HG03064 (cell line): ENCODE results near the gene ELANE.

Experiments
- ATAC-seq: cut with Tn5 transposase; IDR thresholded peaks from one replicate; pipeline ENCODE4 v1.9.1; 2021; ENCODE audit warnings: low read depth; ENCODE audit not compliant: unreplicated experiment

Gene ELANE

DNA sequence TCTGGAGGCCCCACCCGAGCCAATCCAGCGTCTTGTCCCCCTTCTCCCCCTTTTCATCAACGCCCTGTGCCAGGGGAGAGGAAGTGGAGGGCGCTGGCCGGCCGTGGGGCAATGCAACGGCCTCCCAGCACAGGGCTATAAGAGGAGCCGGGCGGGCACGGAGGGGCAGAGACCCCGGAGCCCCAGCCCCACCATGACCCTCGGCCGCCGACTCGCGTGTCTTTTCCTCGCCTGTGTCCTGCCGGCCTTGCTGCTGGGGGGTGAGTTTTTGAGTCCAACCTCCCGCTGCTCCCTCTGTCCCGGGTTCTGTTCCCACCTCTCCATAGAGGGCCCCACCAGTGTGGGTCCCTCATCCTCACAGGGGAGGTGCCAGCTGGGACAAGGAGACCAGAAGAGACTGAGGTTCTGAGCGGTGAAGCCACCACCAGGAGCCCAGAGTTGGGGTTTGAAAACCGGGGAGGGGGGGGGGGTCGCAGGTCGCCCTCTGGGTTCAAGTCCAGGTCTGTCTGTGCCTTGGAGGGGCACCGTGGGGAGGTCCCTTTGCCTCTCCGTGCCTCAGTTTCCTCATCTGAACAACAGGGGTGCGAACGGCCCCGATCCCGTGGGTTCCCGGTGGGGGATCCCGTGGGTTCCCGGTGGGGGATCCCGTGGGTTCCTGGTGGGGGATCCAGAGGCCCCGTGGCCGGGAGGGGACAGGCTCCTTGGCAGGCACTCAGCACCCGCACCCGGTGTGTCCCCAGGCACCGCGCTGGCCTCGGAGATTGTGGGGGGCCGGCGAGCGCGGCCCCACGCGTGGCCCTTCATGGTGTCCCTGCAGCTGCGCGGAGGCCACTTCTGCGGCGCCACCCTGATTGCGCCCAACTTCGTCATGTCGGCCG lies at the start of gene ELANE:
Gene ELANE (plus strand): TSS at position 168 of the 878 bp plus-strand sequence. CDS start 26 bp downstream, at position 194.
- ATAC-seq = no peak

DNA sequence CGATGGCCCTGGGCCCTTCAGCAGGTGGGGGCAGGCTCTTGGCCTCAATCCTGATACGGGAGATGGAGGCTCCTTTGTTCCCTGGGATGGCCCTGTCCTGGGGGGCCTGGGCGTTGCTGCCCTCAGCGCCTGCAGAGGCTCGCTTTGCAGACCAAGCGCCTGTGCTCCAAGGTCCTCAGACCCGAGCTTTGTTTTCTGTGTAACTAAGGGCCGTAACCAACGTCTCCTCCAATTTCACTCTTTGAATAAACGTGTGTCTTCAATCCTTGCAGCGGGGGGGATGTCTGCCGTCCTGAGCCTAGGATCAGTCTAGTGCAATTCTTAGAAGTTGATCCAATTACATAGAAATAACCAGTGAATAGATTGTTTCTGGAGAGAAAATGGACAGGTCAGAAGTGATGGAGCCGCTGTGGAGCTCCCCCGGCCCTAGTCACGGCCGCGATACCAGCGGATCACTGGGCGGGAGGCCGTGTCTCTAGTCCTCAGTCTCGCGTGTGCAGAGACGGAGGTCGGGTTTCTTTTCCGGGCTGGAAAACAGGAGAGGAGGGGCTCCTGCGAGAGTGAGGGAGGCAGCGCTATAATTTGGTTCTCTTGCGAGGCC lies 49.5 kb upstream of the ELANE start:
- no peak for ATAC-seq

DNA sequence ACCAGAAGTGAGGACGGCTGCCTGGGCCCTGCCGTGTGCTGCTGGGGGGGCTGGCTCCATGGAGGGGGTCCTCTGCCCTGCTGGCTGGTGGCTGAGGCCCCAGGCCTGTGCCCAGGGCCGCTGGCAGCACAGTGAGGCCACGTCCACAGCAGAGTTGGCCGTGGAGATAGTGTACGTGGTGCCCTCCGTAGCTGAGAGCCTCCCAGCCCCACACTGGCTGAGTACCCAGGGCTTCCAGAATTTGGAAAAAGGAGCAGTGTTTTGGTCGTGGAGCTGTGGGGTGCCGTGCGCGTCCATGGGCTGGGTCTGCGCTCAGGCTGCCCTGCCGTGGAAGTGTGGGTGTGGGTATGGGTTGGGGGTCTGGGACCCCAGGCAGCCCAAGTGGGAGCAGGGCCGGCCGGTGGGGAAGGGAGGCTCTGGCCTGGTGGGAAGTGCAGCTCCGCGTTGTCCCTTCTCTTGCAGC lies 49.0 kb upstream of the ELANE start:
- no peak for ATAC-seq

DNA sequence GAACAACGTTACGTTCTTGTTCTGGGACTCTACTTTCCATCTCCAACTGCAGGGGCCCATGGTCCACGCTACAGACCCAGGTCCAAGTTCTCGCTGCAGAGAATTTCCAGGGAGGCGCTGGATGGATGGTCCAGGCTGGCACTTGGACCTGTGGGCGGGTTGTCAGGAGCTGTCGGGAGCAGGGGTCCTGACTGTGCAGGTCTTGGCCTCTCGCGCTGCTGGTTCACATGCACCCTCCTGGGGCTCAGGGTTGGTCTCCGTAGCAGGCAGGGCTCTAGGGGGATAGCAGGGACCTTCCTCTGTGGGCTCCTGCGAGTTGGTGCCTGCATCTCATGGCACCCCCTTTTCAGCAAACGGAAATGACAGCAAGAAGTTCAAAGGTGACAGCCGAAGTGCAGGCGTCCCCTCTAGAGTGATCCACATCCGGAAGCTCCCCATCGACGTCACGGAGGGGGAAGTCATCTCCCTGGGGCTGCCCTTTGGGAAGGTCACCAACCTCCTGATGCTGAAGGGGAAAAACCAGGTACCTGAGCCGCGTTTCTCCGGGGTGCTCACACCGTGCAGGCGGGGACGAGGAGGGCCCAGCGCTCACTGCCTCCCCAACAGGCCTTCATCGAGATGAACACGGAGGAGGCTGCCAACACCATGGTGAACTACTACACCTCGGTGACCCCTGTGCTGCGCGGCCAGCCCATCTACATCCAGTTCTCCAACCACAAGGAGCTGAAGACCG lies 48.3 kb upstream of the ELANE start:
- no peak for ATAC-seq

DNA sequence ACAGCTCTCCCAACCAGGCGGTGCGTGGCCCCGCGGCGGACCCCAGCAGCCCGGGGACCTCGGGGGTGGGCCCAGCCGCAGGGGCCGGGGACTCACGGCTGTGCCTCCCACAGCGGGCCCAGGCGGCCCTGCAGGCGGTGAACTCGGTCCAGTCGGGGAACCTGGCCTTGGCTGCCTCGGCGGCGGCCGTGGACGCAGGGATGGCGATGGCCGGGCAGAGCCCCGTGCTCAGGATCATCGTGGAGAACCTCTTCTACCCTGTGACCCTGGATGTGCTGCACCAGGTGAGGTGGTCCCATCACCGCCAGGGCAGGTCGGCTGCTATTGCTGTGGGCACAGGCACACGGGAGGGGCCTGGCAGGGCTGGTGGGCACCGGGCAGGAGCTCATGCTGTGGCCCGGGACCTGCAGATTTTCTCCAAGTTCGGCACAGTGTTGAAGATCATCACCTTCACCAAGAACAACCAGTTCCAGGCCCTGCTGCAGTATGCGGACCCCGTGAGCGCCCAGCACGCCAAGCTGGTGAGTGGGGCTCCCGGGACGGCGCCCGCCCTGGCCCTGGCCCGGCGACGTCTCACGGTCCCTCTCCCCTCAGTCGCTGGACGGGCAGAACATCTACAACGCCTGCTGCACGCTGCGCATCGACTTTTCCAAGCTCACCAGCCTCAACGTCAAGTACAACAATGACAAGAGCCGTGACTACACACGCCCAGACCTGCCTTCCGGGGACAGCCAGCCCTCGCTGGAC lies 47.5 kb upstream of the ELANE start:
- ATAC-seq = no peak

DNA sequence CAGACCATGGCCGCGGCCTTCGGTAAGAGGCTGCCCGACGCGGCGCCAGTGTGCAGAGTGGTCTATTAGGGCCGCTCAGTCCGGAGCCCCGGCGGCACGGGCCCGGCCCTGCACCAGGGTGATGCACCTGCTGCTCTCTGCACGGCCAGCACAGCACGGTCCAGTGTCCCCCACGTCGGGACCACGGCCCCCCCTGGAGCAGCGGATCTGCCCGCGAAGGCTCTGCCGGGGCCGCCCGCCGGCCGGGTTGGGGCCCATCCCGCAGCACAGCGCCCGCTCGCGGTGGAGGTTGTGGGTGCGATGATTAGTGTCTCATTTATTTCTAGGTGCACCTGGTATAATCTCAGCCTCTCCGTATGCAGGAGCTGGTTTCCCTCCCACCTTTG lies 46.9 kb upstream of the ELANE start:
- ATAC-seq = no peak

DNA sequence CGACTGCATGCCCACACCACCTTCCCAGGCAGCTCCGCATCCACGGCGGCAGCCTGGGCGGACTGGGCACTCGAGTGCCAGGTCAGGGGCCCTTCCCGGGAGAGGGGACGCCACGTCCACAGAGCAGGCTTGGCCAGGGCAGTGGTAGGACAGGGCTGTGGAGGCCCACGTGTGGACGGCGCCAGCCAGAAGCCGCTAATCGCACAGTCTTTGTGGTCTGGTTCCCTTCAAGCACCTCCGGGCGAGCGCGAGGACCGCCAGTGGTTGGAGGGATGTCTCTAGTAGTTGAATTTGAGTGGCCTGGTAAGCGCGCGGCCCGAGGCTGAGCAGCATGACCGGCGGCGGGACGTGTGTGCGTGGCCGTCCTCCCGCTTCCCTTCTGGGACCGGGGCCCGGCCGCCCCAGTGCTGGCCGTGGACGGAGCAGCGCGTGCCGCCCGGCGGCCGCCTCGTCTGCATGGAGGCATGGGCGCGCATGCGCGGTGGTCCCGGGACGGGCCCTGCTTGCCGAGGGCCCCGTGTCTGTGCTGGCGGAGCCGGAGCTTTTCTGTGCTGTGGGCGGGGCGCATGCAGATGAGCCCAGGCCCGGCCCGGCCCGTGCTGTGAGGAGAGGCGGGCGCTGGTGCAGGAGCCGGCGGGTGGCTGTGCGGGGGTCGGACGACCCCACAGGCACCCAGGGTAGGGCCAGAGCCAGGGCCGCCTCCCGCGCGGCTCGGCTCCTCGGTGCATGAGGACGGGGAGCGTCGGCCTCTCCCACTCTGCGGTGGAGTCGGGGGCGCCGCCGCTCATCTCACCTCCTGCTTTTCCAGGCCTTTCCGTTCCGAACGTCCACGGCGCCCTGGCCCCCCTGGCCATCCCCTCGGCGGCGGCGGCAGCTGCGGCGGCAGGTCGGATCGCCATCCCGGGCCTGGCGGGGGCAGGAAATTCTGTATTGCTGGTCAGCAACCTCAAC lies 46.2 kb upstream of the ELANE start:
- ATAC-seq = no peak

DNA sequence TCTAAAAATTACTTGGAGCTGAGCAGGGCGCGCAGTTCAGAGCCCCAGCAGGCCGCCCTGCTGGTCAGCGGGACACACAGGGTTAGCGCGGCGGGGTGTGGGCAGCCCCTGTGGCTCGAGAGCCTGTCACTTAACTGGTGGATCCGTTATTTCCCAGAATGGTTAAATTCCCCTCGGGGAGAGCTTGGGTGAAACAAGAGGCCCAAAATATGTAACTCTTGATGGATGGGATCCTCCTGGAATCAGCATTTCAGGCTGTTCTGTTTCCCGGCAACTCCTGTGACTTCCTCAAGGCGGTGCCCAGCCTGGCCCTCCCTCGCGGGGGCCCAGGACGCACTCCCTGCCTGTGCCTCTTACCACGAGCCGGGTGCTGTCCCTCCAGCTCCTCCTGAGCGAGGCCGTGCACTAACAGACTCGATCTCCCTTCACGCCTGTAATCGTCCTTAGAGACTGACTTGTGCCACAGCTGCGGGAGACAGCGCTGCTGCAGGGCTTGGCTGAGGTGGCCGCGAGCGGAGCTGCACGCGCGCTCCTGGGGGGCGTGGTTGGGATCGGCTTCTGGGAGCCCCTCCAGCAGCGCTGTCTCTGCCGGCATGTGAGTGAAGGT lies 45.2 kb upstream of the ELANE start:
- no peak for ATAC-seq

DNA sequence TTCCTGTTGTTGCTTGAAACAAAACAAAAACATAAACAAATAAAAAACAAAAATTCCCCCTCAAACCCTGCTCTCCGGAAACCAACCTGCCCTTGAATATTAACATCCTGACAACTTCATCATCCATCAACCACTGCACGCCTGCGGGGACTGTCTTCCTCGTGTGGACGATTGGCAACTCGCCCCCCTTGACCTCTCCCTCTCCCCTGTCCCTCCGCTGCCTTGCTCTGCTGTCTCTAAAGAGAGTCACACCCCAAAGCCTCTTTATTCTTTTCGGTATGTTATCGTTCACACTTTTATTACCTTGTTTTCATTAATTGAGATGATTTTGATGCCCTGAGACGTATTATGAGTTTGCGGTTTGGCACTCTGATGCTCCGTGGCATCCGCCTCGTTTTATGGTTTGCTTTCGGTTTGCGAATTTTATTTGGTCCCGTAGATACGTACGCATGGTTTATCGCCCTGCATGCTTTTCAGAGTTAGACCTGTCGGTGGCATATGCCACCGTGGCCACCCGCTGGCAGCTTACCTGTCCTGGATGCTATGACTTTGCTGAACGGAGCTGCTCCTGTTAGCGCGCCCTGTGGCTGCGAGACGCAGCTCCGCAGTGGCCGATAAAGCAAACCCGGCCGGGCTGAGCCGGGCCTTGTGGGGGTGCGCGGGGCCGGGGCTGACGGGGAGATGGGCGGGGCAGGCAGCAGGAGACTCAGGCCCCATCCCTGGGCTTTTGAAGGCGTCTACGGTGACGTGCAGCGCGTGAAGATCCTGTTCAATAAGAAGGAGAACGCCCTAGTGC lies 44.3 kb upstream of the ELANE start:
- ATAC-seq = no peak

DNA sequence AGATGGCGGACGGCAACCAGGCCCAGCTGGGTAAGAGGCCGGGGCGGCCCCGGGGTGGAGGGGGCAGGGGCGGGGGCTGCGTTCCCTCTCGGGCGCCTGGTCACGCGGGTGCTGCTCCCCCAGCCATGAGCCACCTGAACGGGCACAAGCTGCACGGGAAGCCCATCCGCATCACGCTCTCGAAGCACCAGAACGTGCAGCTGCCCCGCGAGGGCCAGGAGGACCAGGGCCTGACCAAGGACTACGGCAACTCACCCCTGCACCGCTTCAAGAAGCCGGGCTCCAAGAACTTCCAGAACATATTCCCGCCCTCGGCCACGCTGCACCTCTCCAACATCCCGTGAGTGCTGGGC lies 43.7 kb upstream of the ELANE start:
- no peak for ATAC-seq

DNA sequence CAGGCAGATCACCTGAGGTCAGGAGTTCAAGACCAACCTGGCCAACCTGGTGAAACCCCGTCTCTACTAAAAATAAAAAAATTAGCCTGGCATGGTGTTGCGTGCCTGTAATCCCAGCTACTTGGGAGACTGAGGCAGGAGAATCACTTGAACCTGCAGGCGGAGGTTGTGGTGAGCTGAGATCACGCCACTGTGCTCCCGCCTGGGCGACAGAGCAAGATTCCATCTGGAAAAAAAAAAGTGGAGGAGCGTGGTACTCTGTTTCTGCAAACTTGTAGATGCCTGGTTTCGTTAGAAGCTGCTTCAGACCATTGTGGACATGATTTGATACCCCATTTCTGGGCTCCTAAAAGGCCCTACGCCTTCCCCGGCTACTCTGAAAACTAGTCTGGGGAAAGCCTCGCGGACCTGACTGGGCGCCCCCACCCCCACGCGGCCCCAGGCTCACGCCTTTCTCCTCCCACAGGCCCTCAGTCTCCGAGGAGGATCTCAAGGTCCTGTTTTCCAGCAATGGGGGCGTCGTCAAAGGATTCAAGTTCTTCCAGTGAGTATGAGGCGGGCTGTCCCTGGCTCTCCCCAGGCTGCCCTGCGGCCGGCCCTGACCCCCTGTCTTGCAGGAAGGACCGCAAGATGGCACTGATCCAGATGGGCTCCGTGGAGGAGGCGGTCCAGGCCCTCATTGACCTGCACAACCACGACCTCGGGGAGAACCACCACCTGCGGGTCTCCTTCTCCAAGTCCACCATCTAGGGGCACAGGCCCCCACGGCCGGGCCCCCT lies 41.8 kb upstream of the ELANE start:
- ATAC-seq = no peak

DNA sequence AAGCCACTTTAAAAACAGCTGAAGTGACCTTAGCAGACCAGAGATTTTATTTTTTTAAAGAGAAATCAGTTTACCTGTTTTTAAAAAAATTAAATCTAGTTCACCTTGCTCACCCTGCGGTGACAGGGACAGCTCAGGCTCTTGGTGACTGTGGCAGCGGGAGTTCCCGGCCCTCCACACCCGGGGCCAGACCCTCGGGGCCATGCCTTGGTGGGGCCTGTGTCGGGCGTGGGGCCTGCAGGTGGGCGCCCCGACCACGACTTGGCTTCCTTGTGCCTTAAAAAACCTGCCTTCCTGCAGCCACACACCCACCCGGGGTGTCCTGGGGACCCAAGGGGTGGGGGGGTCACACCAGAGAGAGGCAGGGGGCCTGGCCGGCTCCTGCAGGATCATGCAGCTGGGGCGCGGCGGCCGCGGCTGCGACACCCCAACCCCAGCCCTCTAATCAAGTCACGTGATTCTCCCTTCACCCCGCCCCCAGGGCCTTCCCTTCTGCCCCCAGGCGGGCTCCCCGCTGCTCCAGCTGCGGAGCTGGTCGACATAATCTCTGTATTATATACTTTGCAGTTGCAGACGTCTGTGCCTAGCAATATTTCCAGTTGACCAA lies 41.1 kb upstream of the ELANE start:
- no peak for ATAC-seq

DNA sequence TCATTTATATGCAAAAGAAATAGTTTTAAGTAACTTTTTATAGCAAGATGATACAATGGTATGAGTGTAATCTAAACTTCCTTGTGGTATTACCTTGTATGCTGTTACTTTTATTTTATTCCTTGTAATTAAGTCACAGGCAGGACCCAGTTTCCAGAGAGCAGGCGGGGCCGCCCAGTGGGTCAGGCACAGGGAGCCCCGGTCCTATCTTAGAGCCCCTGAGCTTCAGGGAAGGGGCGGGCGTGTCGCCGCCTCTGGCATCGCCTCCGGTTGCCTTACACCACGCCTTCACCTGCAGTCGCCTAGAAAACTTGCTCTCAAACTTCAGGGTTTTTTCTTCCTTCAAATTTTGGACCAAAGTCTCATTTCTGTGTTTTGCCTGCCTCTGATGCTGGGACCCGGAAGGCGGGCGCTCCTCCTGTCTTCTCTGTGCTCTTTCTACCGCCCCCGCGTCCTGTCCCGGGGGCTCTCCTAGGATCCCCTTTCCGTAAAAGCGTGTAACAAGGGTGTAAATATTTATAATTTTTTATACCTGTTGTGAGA lies 40.5 kb upstream of the ELANE start:
- ATAC-seq = no peak

DNA sequence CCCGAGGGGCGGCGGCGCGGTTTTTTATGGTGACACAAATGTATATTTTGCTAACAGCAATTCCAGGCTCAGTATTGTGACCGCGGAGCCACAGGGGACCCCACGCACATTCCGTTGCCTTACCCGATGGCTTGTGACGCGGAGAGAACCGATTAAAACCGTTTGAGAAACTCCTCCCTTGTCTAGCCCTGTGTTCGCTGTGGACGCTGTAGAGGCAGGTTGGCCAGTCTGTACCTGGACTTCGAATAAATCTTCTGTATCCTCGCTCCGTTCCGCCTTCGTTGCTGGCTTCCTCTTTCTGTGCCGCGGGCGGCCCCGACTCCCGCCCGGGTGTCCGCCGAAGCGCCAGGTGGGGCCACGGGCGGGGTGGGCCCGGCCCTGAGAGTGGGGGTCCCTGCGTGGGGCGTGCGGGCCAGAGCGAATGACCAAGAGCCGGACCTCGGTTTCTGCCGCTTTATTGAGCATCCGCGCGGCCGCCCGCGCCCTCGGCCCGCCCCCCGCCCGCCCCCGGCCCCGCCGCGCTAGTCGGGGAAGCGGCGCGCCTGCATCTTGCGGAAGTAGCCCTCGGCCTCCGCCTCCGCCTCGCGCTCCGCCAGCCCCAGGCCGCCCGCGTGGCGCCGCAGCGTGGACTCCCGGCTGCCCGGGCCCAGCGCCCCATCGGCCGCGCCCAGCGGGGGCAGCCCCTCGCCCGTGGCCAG lies 39.9 kb upstream of the ELANE start:
- no peak for ATAC-seq

DNA sequence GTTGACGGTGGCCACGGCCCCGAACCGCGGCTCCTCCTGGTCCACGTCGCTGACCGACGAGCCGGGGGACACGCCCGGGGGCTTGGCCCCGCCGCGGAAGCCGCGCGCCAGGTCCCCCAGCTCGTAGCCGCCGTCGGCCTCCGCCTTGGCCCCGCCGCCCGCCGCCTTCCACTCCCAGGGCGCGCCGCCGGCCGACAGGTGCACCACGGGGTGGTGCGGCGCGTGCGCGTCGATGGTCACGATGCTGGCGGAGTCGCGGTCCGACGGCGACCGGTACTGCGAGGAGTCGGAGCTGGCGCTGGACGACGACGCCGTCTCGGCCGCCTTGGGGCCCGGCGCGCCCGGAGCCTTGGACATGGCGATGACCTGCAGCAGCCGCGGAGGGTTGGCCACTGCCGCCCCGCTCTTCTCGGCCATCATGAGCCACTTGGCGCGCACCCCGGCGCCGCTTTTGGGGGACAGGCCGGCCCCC lies 39.3 kb upstream of the ELANE start:
- ATAC-seq = no peak
